ENCODE data around the gene TEAD4. TPM values are rescaled to one million over a fixed set of nuclear protein-coding genes. Genes with fewer than 3 reads are reported as not detected.

The TEAD4 gene
- total and polyA plus RNA-seq, 2 experiments from 2014 or later, result 5.5 to 12.7 TPM

GRCh38 chr12:3089588-3089987 is 130.4 kb downstream of the TEAD4 start:
- no peaks in the 10 kb centered on the region for H4K20me1 ChIP-seq (ENCODE audit: insufficient read depth, poor library complexity, severe bottlenecking)
- no peaks in the 10 kb centered on the region for H3K27me3 ChIP-seq
- no peak for DNase-seq (ENCODE audit: low spot score)
- H3K4me1 ChIP-seq (ENCODE audit: insufficient read depth), result peaks cover 17% of the 10 kb centered on the region
- no peak overlapping the region for H2AFZ ChIP-seq
- H3K9me3 ChIP-seq (ENCODE audit: low read depth), result no peaks in the 10 kb centered on the region
- H3K9me2 ChIP-seq (replicated peaks; ENCODE audit: insufficient read depth), result no peaks in the 10 kb centered on the region
- TF ChIP-seq, protein P1, sequence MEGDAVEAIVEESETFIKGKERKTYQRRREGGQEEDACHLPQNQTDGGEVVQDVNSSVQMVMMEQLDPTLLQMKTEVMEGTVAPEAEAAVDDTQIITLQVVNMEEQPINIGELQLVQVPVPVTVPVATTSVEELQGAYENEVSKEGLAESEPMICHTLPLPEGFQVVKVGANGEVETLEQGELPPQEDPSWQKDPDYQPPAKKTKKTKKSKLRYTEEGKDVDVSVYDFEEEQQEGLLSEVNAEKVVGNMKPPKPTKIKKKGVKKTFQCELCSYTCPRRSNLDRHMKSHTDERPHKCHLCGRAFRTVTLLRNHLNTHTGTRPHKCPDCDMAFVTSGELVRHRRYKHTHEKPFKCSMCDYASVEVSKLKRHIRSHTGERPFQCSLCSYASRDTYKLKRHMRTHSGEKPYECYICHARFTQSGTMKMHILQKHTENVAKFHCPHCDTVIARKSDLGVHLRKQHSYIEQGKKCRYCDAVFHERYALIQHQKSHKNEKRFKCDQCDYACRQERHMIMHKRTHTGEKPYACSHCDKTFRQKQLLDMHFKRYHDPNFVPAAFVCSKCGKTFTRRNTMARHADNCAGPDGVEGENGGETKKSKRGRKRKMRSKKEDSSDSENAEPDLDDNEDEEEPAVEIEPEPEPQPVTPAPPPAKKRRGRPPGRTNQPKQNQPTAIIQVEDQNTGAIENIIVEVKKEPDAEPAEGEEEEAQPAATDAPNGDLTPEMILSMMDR (IDR thresholded peaks at IDR 0.05; ENCODE audit: poor library complexity), result no peak
- TF ChIP-seq EZH2phosphoT487 (IDR thresholded peaks at IDR 0.05; ENCODE audit: low read depth, severe bottlenecking, unreplicated experiment), result no peak
- TF ChIP-seq EZH2 (IDR thresholded peaks at IDR 0.05; ENCODE audit: borderline replicate concordance), result no peak
- H3K27ac ChIP-seq, result no peak overlapping the region
- H3K79me2 ChIP-seq, result peaks cover 23% of the 10 kb centered on the region
- no peak overlapping the region for H3K4me2 ChIP-seq
- WGBS (ENCODE audit: low lambda C conversion rate, missing lambda C conversion rate), result 94% methylated on average over 5 of the region's 5 CpGs
- H3K4me3 ChIP-seq, result no peak overlapping the region
- H3K36me3 ChIP-seq (replicated peaks; ENCODE audit: insufficient read depth, low read depth), result no peaks in the 10 kb centered on the region

Small RNA genes lying within 50 kb of the gene (small RNA-seq; reads per million reads assigned to genes)
- gene RNU6-1315P, result not detected

Other genes with a start within 250 kb of the TEAD4 start
- gene FKBP4, start 164.4 kb upstream of the TEAD4 start, total RNA-seq, result 46.4 and 52.1 TPM in 2 replicates
- gene FKBP4, start 164.4 kb upstream of the TEAD4 start, polyA plus RNA-seq, result 70.9 and 77.9 TPM in 2 replicates
- gene ITFG2, start 146.7 kb upstream of the TEAD4 start, total RNA-seq, result 19.5 and 20.9 TPM in 2 replicates
- gene ITFG2, start 146.7 kb upstream of the TEAD4 start, polyA plus RNA-seq, result 23.5 and 31.7 TPM in 2 replicates
- not detected in 2 replicates for gene NRIP2, start 124.4 kb upstream of the TEAD4 start, total RNA-seq
- 0.30 and 0.95 TPM in 2 replicates for gene NRIP2, start 124.4 kb upstream of the TEAD4 start, polyA plus RNA-seq
- gene TEX52, start 102.4 kb upstream of the TEAD4 start, total RNA-seq, result not detected in 2 replicates
- gene TEX52, start 102.4 kb upstream of the TEAD4 start, polyA plus RNA-seq, result not detected in 2 replicates
- gene FOXM1, start 82.2 kb upstream of the TEAD4 start, total RNA-seq, result 4.3 and 6.8 TPM in 2 replicates
- gene FOXM1, start 82.2 kb upstream of the TEAD4 start, polyA plus RNA-seq, result 9.4 and 11.0 TPM in 2 replicates
- 29.1 and 30.5 TPM in 2 replicates for gene RHNO1, start 82.2 kb upstream of the TEAD4 start, total RNA-seq
- gene RHNO1, start 82.2 kb upstream of the TEAD4 start, polyA plus RNA-seq, result 29.8 and 35.5 TPM in 2 replicates
- 19.0 TPM in 2 replicates for gene TULP3, start 68.5 kb upstream of the TEAD4 start, total RNA-seq
- gene TULP3, start 68.5 kb upstream of the TEAD4 start, polyA plus RNA-seq, result 21.9 and 22.9 TPM in 2 replicates
- gene TSPAN9, start 118.0 kb downstream of the TEAD4 start, total RNA-seq, result 35.3 and 38.6 TPM in 2 replicates
- gene TSPAN9, start 118.0 kb downstream of the TEAD4 start, polyA plus RNA-seq, result 16.6 and 19.8 TPM in 2 replicates

All from hepatocyte (in vitro differentiated cells).